ENCODE results near the gene NOS2.
"Not testable (repeated sequence)": the region's sequence is repeated elsewhere in the genome, so short reads cannot be mapped to it uniquely, and the experiment has no call there.

DNA sequence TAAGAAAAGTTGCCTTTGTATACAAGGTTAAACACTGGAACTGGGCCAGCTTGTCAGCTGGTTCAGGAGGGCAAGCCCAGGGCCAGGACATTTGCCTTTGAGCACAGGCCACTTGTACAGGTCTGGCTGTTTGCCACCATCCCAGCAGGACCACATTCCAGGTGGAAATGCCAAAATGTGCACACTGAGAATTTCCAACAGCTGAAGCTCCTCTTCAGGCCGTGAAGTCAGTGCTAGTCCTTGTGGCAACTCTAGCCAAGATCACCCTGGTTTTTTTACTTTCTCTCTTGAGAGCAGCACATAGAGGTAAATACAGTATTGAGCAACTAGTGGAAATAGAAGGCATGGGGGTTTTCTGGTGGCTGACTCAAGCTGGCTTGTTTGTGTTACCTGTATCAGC lies 29.6 kb upstream of the NOS2 start:
- TF ChIP-seq, protein P1, sequence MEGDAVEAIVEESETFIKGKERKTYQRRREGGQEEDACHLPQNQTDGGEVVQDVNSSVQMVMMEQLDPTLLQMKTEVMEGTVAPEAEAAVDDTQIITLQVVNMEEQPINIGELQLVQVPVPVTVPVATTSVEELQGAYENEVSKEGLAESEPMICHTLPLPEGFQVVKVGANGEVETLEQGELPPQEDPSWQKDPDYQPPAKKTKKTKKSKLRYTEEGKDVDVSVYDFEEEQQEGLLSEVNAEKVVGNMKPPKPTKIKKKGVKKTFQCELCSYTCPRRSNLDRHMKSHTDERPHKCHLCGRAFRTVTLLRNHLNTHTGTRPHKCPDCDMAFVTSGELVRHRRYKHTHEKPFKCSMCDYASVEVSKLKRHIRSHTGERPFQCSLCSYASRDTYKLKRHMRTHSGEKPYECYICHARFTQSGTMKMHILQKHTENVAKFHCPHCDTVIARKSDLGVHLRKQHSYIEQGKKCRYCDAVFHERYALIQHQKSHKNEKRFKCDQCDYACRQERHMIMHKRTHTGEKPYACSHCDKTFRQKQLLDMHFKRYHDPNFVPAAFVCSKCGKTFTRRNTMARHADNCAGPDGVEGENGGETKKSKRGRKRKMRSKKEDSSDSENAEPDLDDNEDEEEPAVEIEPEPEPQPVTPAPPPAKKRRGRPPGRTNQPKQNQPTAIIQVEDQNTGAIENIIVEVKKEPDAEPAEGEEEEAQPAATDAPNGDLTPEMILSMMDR (IDR thresholded peaks at IDR 0.05; ENCODE audit: poor library complexity, severe bottlenecking) = not testable (repeated sequence)
- TF ChIP-seq, protein P2, sequence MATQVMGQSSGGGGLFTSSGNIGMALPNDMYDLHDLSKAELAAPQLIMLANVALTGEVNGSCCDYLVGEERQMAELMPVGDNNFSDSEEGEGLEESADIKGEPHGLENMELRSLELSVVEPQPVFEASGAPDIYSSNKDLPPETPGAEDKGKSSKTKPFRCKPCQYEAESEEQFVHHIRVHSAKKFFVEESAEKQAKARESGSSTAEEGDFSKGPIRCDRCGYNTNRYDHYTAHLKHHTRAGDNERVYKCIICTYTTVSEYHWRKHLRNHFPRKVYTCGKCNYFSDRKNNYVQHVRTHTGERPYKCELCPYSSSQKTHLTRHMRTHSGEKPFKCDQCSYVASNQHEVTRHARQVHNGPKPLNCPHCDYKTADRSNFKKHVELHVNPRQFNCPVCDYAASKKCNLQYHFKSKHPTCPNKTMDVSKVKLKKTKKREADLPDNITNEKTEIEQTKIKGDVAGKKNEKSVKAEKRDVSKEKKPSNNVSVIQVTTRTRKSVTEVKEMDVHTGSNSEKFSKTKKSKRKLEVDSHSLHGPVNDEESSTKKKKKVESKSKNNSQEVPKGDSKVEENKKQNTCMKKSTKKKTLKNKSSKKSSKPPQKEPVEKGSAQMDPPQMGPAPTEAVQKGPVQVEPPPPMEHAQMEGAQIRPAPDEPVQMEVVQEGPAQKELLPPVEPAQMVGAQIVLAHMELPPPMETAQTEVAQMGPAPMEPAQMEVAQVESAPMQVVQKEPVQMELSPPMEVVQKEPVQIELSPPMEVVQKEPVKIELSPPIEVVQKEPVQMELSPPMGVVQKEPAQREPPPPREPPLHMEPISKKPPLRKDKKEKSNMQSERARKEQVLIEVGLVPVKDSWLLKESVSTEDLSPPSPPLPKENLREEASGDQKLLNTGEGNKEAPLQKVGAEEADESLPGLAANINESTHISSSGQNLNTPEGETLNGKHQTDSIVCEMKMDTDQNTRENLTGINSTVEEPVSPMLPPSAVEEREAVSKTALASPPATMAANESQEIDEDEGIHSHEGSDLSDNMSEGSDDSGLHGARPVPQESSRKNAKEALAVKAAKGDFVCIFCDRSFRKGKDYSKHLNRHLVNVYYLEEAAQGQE (IDR thresholded peaks at IDR 0.05; ENCODE audit: borderline replicate concordance) = not testable (repeated sequence)
- not testable (repeated sequence) for TF ChIP-seq RAD21 (conservative IDR thresholded peaks at IDR 0.05); SMC3 (conservative IDR thresholded peaks at IDR 0.05; ENCODE audit: poor library complexity); EZH2 (IDR thresholded peaks at IDR 0.05; ENCODE audit: borderline replicate concordance, insufficient read depth, low read length, poor library complexity, severe bottlenecking); TAF1 (IDR thresholded peaks at IDR 0.05; ENCODE audit: low read depth)

Data from neural cell (in vitro differentiated cells).